ENCODE measurements around the gene SULT4A1.
A peak's percentile ranks its signal among the peaks of the same experiment; 100 is the strongest.

The SULT4A1 gene

DNA sequence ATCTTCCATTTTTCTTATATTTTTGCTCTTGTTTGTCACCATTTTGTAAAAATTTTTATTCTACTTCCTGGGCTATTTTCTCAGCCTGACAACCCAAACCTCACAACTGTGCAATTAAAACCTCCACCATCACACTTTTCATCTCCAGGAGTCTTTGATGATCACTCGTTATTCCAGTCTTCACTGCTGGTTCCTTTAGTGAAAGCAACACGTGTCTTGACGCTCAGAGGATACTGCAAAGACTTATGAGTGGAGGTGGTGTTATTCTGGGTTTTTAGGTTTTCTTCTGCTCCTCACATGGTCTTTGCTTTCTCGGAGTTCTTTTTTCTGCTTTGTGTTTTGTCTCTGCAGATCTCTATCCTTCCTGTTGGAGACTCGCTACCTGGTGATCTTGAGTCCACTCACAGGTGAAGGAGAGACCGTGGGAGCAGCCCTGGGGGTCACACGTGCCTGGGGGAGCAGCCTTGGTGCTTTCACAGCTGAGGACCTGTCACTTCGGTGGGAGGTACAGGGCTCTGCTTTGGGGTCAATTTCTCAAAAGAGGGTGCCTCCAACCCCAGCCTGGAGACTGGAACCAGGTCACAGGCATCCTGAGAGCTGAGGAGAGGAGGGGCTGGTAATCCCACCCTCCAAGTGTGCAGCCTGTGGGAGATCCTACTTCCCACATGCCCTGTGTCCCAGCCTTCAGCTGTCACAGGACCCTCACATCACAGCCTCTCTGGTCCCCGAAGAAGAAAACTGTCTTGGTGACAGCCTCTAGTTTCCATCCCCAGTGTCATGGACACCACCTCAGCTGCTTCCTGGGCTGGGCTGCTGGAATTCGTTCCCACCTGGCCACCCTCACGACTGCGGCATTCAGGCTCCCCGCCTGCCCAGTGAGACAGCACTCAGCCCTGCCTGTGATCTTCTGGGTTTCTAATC is 11.0 kb downstream of the SULT4A1 start:
- H2BK15ac ChIP-seq (ENCODE audit: low read length), result no peak overlapping the region
- H3K27me3 ChIP-seq (ENCODE audit: control insufficient read depth in 3 of 3, insufficient read depth in 3 of 3, low read depth in 1 of 3, low read length in 3 of 3), result no peaks in the 10 kb centered on the region
- WGBS, 2 donors (ENCODE audit: extremely low coverage in 2 of 2, insufficient read length in 2 of 2, insufficient replicate concordance in 1 of 2), result no CpG with 5 or more reads among the region's 13 CpGs

DNA sequence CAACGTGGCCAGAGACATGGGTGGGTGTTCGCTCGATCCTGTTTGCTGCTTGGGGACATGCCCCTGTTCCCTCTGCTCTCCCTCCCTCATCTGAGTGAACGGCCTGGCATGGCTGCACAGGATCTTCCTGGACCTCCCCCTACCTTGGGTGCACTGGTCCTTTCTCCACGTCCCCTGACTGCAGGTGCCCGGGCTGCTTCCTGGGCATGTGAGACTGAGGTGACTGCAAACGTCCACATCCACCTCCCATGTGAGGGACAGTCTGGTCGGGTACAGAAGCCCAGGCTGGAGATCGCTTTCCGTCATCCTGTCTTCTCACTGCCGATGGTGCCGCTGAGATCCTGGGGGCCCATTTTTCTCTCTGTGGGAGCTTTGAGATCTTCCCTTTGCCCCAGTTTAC is 11.8 kb downstream of the SULT4A1 start:
- Histone ChIP-seq H2BK15ac (ENCODE audit: low read length) (no peak overlapping the region), H4K8ac (ENCODE audit: low read depth, low read length) (no peak overlapping the region), H2BK120ac (ENCODE audit: low read depth, low read length) (no peak overlapping the region), H3K4me1 (ENCODE audit: control insufficient read depth in 2 of 2, insufficient read depth in 1 of 2, low read depth in 1 of 2, low read length in 2 of 2) (peaks cover 0 to 8% of the 10 kb centered on the region in 2 donors), H3K4me2 (ENCODE audit: insufficient read depth, low read length, poor library complexity, severe bottlenecking) (no peak overlapping the region), H2AFZ (ENCODE audit: low read length) (no peak overlapping the region), H3K4me3 (ENCODE audit: low read length in 2 of 2) (no peak overlapping the region), H3K27me3 (ENCODE audit: control insufficient read depth in 3 of 3, insufficient read depth in 3 of 3, low read depth in 1 of 3, low read length in 3 of 3) (no peaks in the 10 kb centered on the region), H3K18ac (ENCODE audit: low read length) (no peak overlapping the region), H3K9me3 (replicated peaks in 1 of 2; ENCODE audit: control insufficient read depth in 2 of 2, insufficient read depth in 1 of 2, low read depth in 1 of 2, low read length in 2 of 2) (peaks cover 0 to 4% of the 10 kb centered on the region in 2 donors), H3K4ac (ENCODE audit: low read length) (no peak overlapping the region), H2BK12ac (ENCODE audit: low read length) (no peak overlapping the region), H3K36me3 (replicated peaks in 1 of 2; ENCODE audit: control insufficient read depth in 2 of 2, insufficient read depth in 2 of 2, low read length in 2 of 2) (no peaks in the 10 kb centered on the region), H2AK5ac (ENCODE audit: low read depth, low read length) (no peak overlapping the region), H3K14ac (ENCODE audit: low read length) (peak overlapping the region; percentile 91), H2BK5ac (ENCODE audit: low read length) (no peak overlapping the region), H3K23ac (ENCODE audit: low read depth, low read length, poor library complexity) (no peak overlapping the region), H3K27ac (replicated peaks; ENCODE audit: low read length) (no peak overlapping the region), H3K9ac (ENCODE audit: low read depth, low read length, poor library complexity) (no peak overlapping the region), H4K91ac (ENCODE audit: low read depth, low read length, poor library complexity) (no peak overlapping the region), H3K79me1 (ENCODE audit: low read depth, low read length) (peaks cover 8% of the 10 kb centered on the region)
- no peak for DNase-seq (ENCODE audit: low spot score)
- WGBS, 2 donors (ENCODE audit: extremely low coverage in 2 of 2, insufficient read length in 2 of 2, insufficient replicate concordance in 1 of 2), result no CpG with 5 or more reads among the region's 12 CpGs

More for the DNA sequence above, 11.0 kb downstream of the SULT4A1 start:
- Histone ChIP-seq H4K8ac (ENCODE audit: low read depth, low read length) (no peak overlapping the region), H3K9me3 (replicated peaks in 1 of 2; ENCODE audit: control insufficient read depth in 2 of 2, insufficient read depth in 1 of 2, low read depth in 1 of 2, low read length in 2 of 2) (peaks cover 0 to 4% of the 10 kb centered on the region in 2 donors), H3K4me2 (ENCODE audit: insufficient read depth, low read length, poor library complexity, severe bottlenecking) (no peak overlapping the region), H3K4ac (ENCODE audit: low read length) (no peak overlapping the region), H3K79me1 (ENCODE audit: low read depth, low read length) (peaks cover 8% of the 10 kb centered on the region), H3K14ac (ENCODE audit: low read length) (no peak overlapping the region), H3K18ac (ENCODE audit: low read length) (no peak overlapping the region), H4K91ac (ENCODE audit: low read depth, low read length, poor library complexity) (no peak overlapping the region), H3K23ac (ENCODE audit: low read depth, low read length, poor library complexity) (no peak overlapping the region), H2AK5ac (ENCODE audit: low read depth, low read length) (no peak overlapping the region), H3K27ac (replicated peaks; ENCODE audit: low read length) (no peak overlapping the region), H2BK12ac (ENCODE audit: low read length) (no peak overlapping the region), H3K36me3 (replicated peaks in 1 of 2; ENCODE audit: control insufficient read depth in 2 of 2, insufficient read depth in 2 of 2, low read length in 2 of 2) (no peaks in the 10 kb centered on the region), H2BK5ac (ENCODE audit: low read length) (no peak overlapping the region), H2AFZ (ENCODE audit: low read length) (no peak overlapping the region), H3K4me1 (ENCODE audit: control insufficient read depth in 2 of 2, insufficient read depth in 1 of 2, low read depth in 1 of 2, low read length in 2 of 2) (peaks cover 0 to 6% of the 10 kb centered on the region in 2 donors), H3K4me3 (ENCODE audit: low read length in 2 of 2) (no peak overlapping the region), H2BK120ac (ENCODE audit: low read depth, low read length) (no peak overlapping the region), H3K9ac (ENCODE audit: low read depth, low read length, poor library complexity) (peak overlapping the region; percentile 75)
- no peak for DNase-seq (ENCODE audit: low spot score)

- Histone ChIP-seq H4K91ac (ENCODE audit: low read depth, low read length, poor library complexity) (no peak overlapping the region), H2BK15ac (ENCODE audit: low read length) (no peak overlapping the region), H2BK5ac (ENCODE audit: low read length) (no peak overlapping the region), H2BK120ac (ENCODE audit: low read depth, low read length) (no peak overlapping the region), H3K4me2 (ENCODE audit: insufficient read depth, low read length, poor library complexity, severe bottlenecking) (no peak overlapping the region), H3K18ac (ENCODE audit: low read length) (no peak overlapping the region), H3K4ac (ENCODE audit: low read length) (no peak overlapping the region), H3K27ac (replicated peaks; ENCODE audit: low read length) (no peak overlapping the region), H3K4me1 (ENCODE audit: control insufficient read depth in 2 of 2, insufficient read depth in 1 of 2, low read depth in 1 of 2, low read length in 2 of 2) (peaks cover 0 to 8% of the 10 kb centered on the region in 2 donors), H3K9me3 (replicated peaks in 1 of 2; ENCODE audit: control insufficient read depth in 2 of 2, insufficient read depth in 1 of 2, low read depth in 1 of 2, low read length in 2 of 2) (peaks cover 0 to 4% of the 10 kb centered on the region in 2 donors), H4K8ac (ENCODE audit: low read depth, low read length) (no peak overlapping the region), H3K14ac (ENCODE audit: low read length) (no peak overlapping the region), H3K23ac (ENCODE audit: low read depth, low read length, poor library complexity) (no peak overlapping the region), H3K27me3 (ENCODE audit: control insufficient read depth in 3 of 3, insufficient read depth in 3 of 3, low read depth in 1 of 3, low read length in 3 of 3) (no peaks in the 10 kb centered on the region), H3K79me1 (ENCODE audit: low read depth, low read length) (peaks cover 12% of the 10 kb centered on the region), H2AFZ (ENCODE audit: low read length) (no peak overlapping the region), H3K36me3 (replicated peaks in 1 of 2; ENCODE audit: control insufficient read depth in 2 of 2, insufficient read depth in 2 of 2, low read length in 2 of 2) (no peaks in the 10 kb centered on the region), H2AK5ac (ENCODE audit: low read depth, low read length) (no peak overlapping the region), H3K4me3 (ENCODE audit: low read length in 2 of 2) (no peak overlapping the region), H3K9ac (ENCODE audit: low read depth, low read length, poor library complexity) (no peak overlapping the region), H2BK12ac (ENCODE audit: low read length) (no peak overlapping the region)
- DNase-seq (ENCODE audit: low spot score), result no peak
- WGBS, 2 donors (ENCODE audit: extremely low coverage in 2 of 2, insufficient read length in 2 of 2, insufficient replicate concordance in 1 of 2), result no CpG with 5 or more reads among the region's 13 CpGs
Observed at GRCh38 chr22:43849731-43850130, 12.6 kb downstream of the SULT4A1 start.

- Histone ChIP-seq H3K27me3 (ENCODE audit: control insufficient read depth in 3 of 3, insufficient read depth in 3 of 3, low read depth in 1 of 3, low read length in 3 of 3) (no peaks in the 10 kb centered on the region), H3K4me2 (ENCODE audit: insufficient read depth, low read length, poor library complexity, severe bottlenecking) (no peak overlapping the region), H4K8ac (ENCODE audit: low read depth, low read length) (no peak overlapping the region), H3K4me3 (ENCODE audit: low read length in 2 of 2) (no peak overlapping the region), H2BK12ac (ENCODE audit: low read length) (peak overlapping the region; percentile 43), H3K36me3 (replicated peaks in 1 of 2; ENCODE audit: control insufficient read depth in 2 of 2, insufficient read depth in 2 of 2, low read length in 2 of 2) (no peaks in the 10 kb centered on the region), H3K23ac (ENCODE audit: low read depth, low read length, poor library complexity) (peak overlapping the region; percentile 45), H2BK15ac (ENCODE audit: low read length) (no peak overlapping the region), H3K4ac (ENCODE audit: low read length) (no peak overlapping the region), H3K18ac (ENCODE audit: low read length) (peak overlapping the region; percentile 55), H3K14ac (ENCODE audit: low read length) (no peak overlapping the region), H2BK5ac (ENCODE audit: low read length) (no peak overlapping the region), H3K4me1 (ENCODE audit: control insufficient read depth in 2 of 2, insufficient read depth in 1 of 2, low read depth in 1 of 2, low read length in 2 of 2) (peaks cover 0 to 5% of the 10 kb centered on the region in 2 donors), H4K91ac (ENCODE audit: low read depth, low read length, poor library complexity) (no peak overlapping the region), H3K9me3 (replicated peaks in 1 of 2; ENCODE audit: control insufficient read depth in 2 of 2, insufficient read depth in 1 of 2, low read depth in 1 of 2, low read length in 2 of 2) (peaks cover 0 to 6% of the 10 kb centered on the region in 2 donors), H3K79me1 (ENCODE audit: low read depth, low read length) (peaks cover 12% of the 10 kb centered on the region), H2BK120ac (ENCODE audit: low read depth, low read length) (no peak overlapping the region), H2AFZ (ENCODE audit: low read length) (no peak overlapping the region), H2AK5ac (ENCODE audit: low read depth, low read length) (peak overlapping the region; percentile 56), H3K27ac (replicated peaks; ENCODE audit: low read length) (no peak overlapping the region), H3K9ac (ENCODE audit: low read depth, low read length, poor library complexity) (peak overlapping the region; percentile 68)
- no peak for DNase-seq (ENCODE audit: low spot score)
- WGBS, 2 donors (ENCODE audit: extremely low coverage in 2 of 2, insufficient read length in 2 of 2, insufficient replicate concordance in 1 of 2), result no CpG with 5 or more reads among the region's 16 CpGs
Observed at GRCh38 chr22:43848366-43849171, 13.7 kb downstream of the SULT4A1 start.
